T-helper 2 cell treated with Interferon-gamma antibody and Interleukin-4, amounts not matched to agents 5 μg/mL and 100 μg/mL, for 36 hours (primary cell): Measurements from ENCODE around the gene ABHD14A.
"Not testable (repeated sequence)": the region's sequence is repeated elsewhere in the genome, so short reads cannot be mapped to it uniquely, and the experiment has no call there.

Experiments
- DNase-seq: peaks from one replicate; pipeline ENCODE4 v3.0.0; 2021; ENCODE audit warnings: low spot score
- H3K27ac Mint-ChIP-seq: one replicate; pipeline ENCODE4 v1.8.0; 2021; ENCODE audit warnings: mild to moderate bottlenecking, mixed read lengths
- H3K27me3 Mint-ChIP-seq: one replicate; pipeline ENCODE4 v1.8.0; 2021; ENCODE audit warnings: low read depth, mixed read lengths
- H3K36me3 Mint-ChIP-seq: one replicate; pipeline ENCODE4 v1.8.0; 2021; ENCODE audit warnings: low read depth, mixed read lengths
- H3K4me1 Mint-ChIP-seq: one replicate; pipeline ENCODE4 v1.8.0; 2021; ENCODE audit warnings: low read depth, mixed read lengths
- H3K4me3 Mint-ChIP-seq: one replicate; pipeline ENCODE4 v1.8.0; 2022; ENCODE audit warnings: mild to moderate bottlenecking, moderate library complexity, mixed read lengths
- H3K9me3 Mint-ChIP-seq: one replicate; pipeline ENCODE4 v1.8.0; 2021; ENCODE audit warnings: mixed read lengths

The ABHD14A gene

GRCh38 chr3:51974963-51975851 lies at the start of gene ABHD14A:
Gene ABHD14A (plus strand): TSS chr3:51975064. CDS start chr3:51975136, 72 bp downstream.
- peak; percentile 83 for DNase-seq

GRCh38 chr3:51927061-51927977 lies 47.5 kb upstream of the ABHD14A start:
- Mint-ChIP-seq H3K9me3 (no peaks in the 10 kb centered on the region), H3K36me3 (no peaks in the 10 kb centered on the region), H3K4me1 (no peaks in the 10 kb centered on the region), H3K4me3 (no peak overlapping the region), H3K27ac (no peak overlapping the region), H3K27me3 (peaks cover under 1% of the 10 kb centered on the region)
- DNase-seq = no peak

More at GRCh38 chr3:51974963-51975851, at the start of gene ABHD14A:
- H3K4me1 Mint-ChIP-seq = peaks cover 24% of the 10 kb centered on the region
- peaks cover 2% of the 10 kb centered on the region for H3K36me3 Mint-ChIP-seq
- peak within 1 kb of the TSS; percentile 98 for H3K4me3 Mint-ChIP-seq
- H3K9me3 Mint-ChIP-seq = no peaks in the 10 kb centered on the region
- peak within 1 kb of the TSS; percentile 91 for H3K27ac Mint-ChIP-seq
- no peaks in the 10 kb centered on the region for H3K27me3 Mint-ChIP-seq

- H3K9me3 Mint-ChIP-seq = no peaks in the 10 kb centered on the region
- no peak for DNase-seq
- H3K36me3 Mint-ChIP-seq = peaks cover 3% of the 10 kb centered on the region
Measured at GRCh38 chr3:51928438-51928837, 46.4 kb upstream of the ABHD14A start.

GRCh38 chr3:51928981-51929380 lies 45.9 kb upstream of the ABHD14A start:
- H3K27ac Mint-ChIP-seq, H3K4me1 Mint-ChIP-seq, H3K36me3 Mint-ChIP-seq, H3K9me3 Mint-ChIP-seq, H3K4me3 Mint-ChIP-seq, DNase-seq, H3K27me3 Mint-ChIP-seq: not testable (repeated sequence)

More at GRCh38 chr3:51928438-51928837, 46.4 kb upstream of the ABHD14A start:
- Mint-ChIP-seq H3K27me3 (no peaks in the 10 kb centered on the region), H3K27ac (no peak overlapping the region), H3K4me3 (no peak overlapping the region), H3K4me1 (no peaks in the 10 kb centered on the region)

- no peak overlapping the region for H3K27ac Mint-ChIP-seq
- no peak overlapping the region for H3K4me3 Mint-ChIP-seq
- H3K4me1 Mint-ChIP-seq = no peaks in the 10 kb centered on the region
- H3K27me3 Mint-ChIP-seq = no peaks in the 10 kb centered on the region
- peaks cover 8% of the 10 kb centered on the region for H3K36me3 Mint-ChIP-seq
- no peaks in the 10 kb centered on the region for H3K9me3 Mint-ChIP-seq
- no peak for DNase-seq
Measured at GRCh38 chr3:51929420-51930003, 45.4 kb upstream of the ABHD14A start.

GRCh38 chr3:51930439-51930838 lies 44.4 kb upstream of the ABHD14A start:
- no peak for DNase-seq
- Mint-ChIP-seq H3K36me3 (peaks cover 8% of the 10 kb centered on the region), H3K27ac (no peak overlapping the region), H3K4me1 (no peaks in the 10 kb centered on the region), H3K9me3 (no peaks in the 10 kb centered on the region), H3K4me3 (no peak overlapping the region), H3K27me3 (no peaks in the 10 kb centered on the region)

GRCh38 chr3:51931756-51932155 lies 43.1 kb upstream of the ABHD14A start:
- H3K9me3 Mint-ChIP-seq = no peaks in the 10 kb centered on the region
- no peaks in the 10 kb centered on the region for H3K27me3 Mint-ChIP-seq
- no peak overlapping the region for H3K4me3 Mint-ChIP-seq
- peaks cover 10% of the 10 kb centered on the region for H3K36me3 Mint-ChIP-seq
- no peak overlapping the region for H3K27ac Mint-ChIP-seq
- no peak for DNase-seq
- no peaks in the 10 kb centered on the region for H3K4me1 Mint-ChIP-seq

- H3K27ac Mint-ChIP-seq = no peak overlapping the region
- H3K9me3 Mint-ChIP-seq = no peaks in the 10 kb centered on the region
- no peak for DNase-seq
- peaks cover 18% of the 10 kb centered on the region for H3K36me3 Mint-ChIP-seq
- no peaks in the 10 kb centered on the region for H3K27me3 Mint-ChIP-seq
- no peak overlapping the region for H3K4me3 Mint-ChIP-seq
- no peaks in the 10 kb centered on the region for H3K4me1 Mint-ChIP-seq
Measured at GRCh38 chr3:51932471-51933370, 42.1 kb upstream of the ABHD14A start.

GRCh38 chr3:51933471-51934138 lies 41.3 kb upstream of the ABHD14A start:
- no peak for DNase-seq
- H3K9me3 Mint-ChIP-seq = no peaks in the 10 kb centered on the region

GRCh38 chr3:51934139-51934850 lies 40.6 kb upstream of the ABHD14A start:
- no peak overlapping the region for H3K4me3 Mint-ChIP-seq
- H3K4me1 Mint-ChIP-seq = peaks cover 3% of the 10 kb centered on the region
- no peak for DNase-seq
- H3K9me3 Mint-ChIP-seq = no peaks in the 10 kb centered on the region
- peaks cover 25% of the 10 kb centered on the region for H3K36me3 Mint-ChIP-seq
- no peak overlapping the region for H3K27ac Mint-ChIP-seq
- H3K27me3 Mint-ChIP-seq = no peaks in the 10 kb centered on the region

More at GRCh38 chr3:51933471-51934138, 41.3 kb upstream of the ABHD14A start:
- no peaks in the 10 kb centered on the region for H3K27me3 Mint-ChIP-seq
- no peak overlapping the region for H3K27ac Mint-ChIP-seq
- peaks cover 22% of the 10 kb centered on the region for H3K36me3 Mint-ChIP-seq
- H3K4me1 Mint-ChIP-seq = no peaks in the 10 kb centered on the region
- no peak overlapping the region for H3K4me3 Mint-ChIP-seq

DNA sequence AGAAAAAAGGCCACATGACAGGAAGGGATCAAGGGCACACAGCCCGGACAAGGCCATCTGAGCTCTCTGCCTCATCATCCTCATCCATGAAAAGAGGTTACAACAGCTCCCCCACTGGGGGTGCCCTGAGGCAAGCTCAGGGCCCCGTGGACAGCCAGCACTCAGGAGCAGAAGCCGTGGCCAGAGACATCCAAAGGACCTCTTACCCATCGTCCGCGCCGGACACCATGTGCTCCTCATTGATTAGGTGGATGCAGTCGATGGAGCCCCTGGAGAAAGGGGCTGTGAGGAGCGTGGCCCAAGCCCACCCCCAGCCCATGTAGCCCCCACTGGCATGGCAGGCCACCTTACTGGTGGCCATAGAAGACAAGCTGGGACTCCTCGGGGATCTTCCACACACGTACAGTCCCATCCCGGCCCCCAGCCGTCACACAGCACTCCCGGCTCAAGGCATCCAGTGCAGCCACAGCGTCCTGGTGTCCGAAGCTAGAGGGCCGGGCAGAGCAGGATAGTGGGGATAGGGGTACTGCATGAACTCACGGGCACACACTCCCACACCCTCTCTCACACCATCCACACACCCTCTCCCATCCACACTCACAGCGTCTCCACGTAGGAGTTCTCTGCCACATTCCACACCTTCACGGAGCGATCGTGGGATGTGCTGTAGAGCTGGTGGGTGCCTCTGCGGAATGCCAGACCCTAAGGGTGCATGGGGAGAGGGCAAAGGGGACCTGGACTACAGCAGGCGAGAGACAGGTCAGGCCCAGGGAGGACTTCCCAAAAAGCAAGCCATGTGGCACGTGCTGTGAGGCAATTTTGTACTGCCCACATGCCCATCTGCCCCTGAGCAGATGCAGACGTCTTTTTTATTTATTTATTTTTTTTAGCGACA lies 39.6 kb upstream of the ABHD14A start:
- Mint-ChIP-seq H3K36me3 (peaks cover 25% of the 10 kb centered on the region), H3K27ac (no peak overlapping the region), H3K4me1 (peaks cover 6% of the 10 kb centered on the region), H3K9me3 (no peaks in the 10 kb centered on the region), H3K27me3 (no peaks in the 10 kb centered on the region), H3K4me3 (no peak overlapping the region)
- DNase-seq = no peak
